Activated CD4-positive, CD25-positive, alpha-beta regulatory T cell (primary cell): Measurements from ENCODE around the gene NAB2.
"Not testable (repeated sequence)": the region's sequence is repeated elsewhere in the genome, so short reads cannot be mapped to it uniquely, and the experiment has no call there.

ENCODE experiments used
- DNase-seq, 4 experiments: peaks; one replicate each; lab custom pipeline; 2025; lab: John Stamatoyannopoulos, UW

NAB2 gene

GRCh38 chr12:57069523-57069922, 19.4 kb upstream of the NAB2 start:
- peak in 3 of 4 experiments; percentile 20 to 30 (median 28) for DNase-seq

- no peak for DNase-seq
Observed at GRCh38 chr12:57072661-57073060, 16.3 kb upstream of the NAB2 start.

DNA sequence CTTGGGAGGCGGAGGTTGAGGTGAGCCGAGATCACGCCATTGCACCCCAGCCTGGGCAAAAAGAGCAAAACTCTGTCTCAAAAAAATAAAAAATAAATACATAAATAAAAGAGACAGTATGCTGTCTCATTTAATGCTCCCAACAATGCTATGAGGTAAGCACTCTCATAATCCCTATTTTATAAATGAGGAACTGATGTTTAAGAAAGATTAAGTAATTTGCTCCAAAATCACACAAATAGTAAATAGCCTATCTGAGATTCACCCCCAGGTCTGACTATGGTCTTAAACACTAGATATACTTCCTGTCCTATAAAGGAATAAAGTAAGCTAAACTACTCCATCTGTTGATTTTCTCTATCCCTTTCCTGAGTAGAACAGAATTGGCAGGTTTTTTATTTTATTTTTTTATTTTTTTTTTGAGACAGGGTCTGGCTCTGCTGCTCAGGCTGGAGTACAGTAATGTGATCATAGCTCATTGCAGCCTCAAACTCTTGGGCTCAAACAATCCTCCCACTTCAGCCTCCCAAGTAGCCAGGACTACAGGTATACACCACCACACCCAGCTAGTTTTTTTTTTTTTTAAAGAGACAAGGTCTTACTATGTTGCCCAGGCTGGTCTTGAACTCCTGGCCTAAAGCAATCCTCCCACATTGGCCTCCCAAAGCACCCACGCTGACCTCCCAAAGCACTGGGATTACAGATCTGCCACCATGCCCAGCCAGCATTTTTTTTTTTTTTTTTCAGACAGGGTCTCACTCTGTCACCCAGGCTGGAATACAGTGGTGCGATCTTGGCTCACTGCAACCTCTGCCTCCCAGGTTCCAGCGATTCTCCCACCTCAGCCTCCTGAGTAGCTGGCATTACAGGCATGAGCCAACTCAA, 15.1 kb upstream of the NAB2 start:
- DNase-seq = not testable (repeated sequence)

DNA sequence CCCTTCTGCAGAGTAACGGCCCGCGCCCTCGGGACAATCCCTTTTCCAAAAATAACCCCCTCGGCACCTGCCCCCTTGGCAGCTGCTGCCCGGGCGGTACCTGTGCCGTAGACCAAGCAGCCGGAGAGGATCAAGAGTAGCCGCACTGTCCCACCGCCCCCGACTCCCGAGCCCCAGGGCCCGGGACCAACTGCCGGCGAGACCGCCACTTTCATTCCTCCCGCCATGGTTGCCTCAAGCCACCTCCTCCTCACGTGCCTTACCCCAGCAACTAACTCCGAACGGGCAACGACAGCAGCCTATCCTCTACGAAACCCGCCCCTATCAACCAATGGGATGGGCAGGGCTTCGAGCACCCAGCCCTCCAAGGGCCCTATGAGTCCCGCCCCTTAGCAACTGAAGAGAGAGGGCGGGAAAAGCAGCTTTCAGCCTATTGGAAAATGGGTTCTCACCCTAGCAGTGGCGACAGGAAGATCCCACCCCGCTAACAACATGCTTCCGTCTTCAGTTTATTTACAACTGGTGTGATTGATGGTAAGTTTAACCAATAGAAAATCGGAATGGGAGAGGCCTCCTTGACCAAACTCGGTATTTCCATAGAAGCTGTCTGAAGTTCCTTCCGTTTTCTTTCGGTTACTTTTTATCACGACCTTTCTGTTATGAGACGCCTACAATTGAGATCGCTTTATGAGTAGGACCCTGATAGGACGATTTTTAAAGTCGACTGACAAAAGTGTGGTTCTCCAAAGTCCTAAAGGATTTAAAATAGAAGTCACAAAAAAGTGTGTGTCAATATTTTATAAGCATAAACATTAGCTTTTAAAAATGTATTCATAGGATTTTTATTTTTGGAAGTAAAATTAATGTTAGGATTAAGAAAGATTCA, 10.2 kb upstream of the NAB2 start, which contains the start of gene NEMP1:
TSS of gene NEMP1 (minus strand) at position 273 of the 886 bp plus-strand sequence. CDS start at position 227, 46 bp downstream.
- DNase-seq = peak; percentile 79 to 92 (median 86)

DNA sequence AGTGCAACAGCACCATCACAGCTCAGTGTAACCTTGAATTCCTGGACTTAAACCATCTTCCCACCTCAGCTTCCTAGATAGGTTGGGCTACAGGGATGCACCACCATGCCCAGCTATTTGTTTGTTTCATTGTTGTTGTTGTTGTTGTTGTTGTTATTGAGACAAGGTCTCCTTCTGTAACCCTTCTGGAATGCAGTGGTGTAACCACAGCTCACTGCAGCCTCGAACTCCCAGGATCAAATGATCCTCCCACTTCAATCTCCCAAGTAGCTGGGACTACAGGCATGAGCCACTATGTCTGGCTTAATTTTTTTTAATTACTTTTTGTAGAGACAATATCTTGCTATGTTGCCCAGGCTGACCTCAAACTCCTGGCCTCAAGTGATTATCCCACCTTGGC, 9.1 kb upstream of the NAB2 start:
- no peak for DNase-seq

DNA sequence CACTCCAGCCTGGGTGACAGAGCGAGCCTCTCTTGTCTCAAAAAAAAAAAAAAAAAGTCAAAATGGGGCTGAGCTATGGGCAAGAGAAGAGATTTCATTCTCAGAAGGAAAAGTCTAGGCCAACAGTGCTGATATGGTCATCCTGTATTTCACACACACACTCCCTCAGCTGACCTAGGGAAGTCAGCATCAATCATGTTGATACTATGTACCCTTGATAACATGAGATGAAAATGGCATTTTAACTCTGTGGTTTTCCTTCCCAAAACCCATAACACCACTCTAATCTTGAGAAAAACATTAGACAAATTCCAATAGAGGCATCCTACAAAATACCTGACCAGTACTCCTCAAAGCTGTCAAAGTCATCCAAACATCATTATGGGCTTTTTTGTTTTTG, 8.1 kb upstream of the NAB2 start:
- no peak for DNase-seq

DNA sequence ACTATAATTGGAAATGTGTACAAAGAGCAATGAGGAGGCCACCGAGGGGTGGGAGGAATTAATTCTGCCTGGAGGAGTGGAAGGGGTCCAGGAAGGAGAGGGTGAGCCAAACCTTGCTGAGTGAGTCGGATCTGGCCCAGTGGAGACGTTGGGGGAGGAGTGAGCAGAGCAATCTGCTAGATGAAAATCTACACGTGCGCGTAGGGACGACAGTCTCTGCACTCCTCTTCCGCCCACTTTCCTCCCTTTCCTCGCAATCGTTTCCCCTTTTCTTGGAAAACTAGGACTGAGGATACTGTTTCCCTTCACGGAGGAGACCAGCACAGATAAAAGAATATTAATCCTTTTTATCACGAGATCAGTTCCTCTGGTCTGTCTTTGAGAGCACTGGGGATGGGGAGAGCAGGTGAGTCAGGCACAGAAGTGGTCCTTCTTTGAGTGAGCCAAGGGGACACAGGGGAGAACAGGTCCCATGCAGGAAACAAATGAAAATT, 2.9 kb upstream of the NAB2 start:
- no peak for DNase-seq

DNA sequence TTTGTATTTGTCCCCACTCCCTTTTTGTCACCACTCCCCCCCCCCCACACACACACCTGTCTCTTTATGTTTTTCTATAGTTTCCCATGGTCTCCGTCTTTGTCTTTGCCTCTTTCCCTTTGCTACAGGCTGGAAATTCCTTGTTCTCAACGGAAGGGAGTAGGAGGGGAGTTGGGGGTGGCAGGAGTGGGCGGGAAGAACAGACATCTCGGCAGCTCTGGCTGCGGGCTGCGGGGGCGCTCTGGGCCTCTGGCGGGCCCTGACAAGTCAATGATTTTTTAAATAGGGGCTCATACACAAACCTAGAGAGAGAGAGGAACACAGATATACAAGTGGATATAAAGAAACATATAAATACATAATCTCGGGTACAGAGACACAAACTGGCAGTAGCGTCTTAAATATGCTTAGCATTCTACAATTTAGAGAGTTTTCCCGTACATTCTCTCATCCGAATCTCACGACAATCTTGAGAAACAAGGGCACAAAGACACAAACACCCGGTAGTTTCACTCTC, 2.4 kb upstream of the NAB2 start:
- peak in 1 of 4 experiments; percentile 15 for DNase-seq

DNA sequence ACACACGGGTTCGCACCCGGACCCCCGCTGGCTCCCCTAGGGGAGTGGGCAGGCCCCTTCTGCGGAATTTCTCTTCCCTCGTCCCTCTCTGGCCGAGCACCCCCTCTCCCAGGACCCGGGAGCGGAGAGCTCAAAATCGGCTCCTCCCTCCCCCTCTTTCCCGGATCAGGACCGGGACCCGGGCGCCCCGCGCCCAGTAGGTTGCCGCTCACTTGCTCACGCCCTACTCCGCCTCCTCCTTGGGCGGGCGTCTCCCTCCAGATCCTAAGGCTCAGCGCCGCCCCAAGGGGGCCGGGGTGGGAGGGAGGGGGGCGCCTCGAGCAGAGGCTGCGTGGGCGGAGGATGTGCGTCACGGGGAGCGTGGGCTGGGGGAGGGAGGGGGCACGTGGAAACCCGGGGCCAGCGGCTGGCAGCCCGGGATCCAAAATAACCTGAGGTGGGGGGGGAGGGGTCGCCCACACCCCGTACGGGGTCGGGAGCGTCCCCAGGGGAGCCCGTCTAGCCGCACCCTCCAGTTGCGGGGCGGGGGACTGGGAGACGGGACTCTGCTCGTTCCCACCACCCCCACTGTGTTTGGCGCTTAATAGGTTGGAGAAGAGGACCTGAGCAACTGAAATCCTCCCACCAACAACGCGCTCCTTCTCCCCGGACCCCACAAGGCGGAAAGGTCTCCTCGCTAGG, 1.8 kb upstream of the NAB2 start:
- DNase-seq = peak; percentile 79 to 86 (median 84)

GRCh38 chr12:57087691-57088353, 1.1 kb upstream of the NAB2 start:
- peak; percentile 32 to 61 (median 44) for DNase-seq

- no peak for DNase-seq
Observed at GRCh38 chr12:57089271-57090245, 644 bp downstream of the NAB2 start.

DNA sequence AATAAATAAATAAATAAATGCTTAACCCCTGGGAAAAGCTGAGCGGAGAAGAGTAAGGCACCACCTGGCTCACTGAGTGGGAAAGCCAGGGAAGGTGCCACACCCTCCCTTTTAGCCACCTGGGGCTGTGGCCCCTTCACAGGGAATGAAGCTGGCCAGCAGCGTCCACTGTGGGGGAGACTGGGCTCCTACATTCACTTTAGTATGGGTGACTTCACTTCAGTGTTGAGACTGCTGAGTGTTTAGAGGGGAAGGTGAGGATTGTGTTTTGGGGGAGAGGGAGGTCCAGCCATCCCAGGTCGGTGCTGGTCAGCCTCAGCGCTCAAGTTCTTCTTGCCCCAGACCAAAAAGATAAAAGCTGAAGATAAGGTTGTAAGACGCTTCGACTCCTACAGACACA, 1.6 kb downstream of the NAB2 start:
- DNase-seq = no peak

DNA sequence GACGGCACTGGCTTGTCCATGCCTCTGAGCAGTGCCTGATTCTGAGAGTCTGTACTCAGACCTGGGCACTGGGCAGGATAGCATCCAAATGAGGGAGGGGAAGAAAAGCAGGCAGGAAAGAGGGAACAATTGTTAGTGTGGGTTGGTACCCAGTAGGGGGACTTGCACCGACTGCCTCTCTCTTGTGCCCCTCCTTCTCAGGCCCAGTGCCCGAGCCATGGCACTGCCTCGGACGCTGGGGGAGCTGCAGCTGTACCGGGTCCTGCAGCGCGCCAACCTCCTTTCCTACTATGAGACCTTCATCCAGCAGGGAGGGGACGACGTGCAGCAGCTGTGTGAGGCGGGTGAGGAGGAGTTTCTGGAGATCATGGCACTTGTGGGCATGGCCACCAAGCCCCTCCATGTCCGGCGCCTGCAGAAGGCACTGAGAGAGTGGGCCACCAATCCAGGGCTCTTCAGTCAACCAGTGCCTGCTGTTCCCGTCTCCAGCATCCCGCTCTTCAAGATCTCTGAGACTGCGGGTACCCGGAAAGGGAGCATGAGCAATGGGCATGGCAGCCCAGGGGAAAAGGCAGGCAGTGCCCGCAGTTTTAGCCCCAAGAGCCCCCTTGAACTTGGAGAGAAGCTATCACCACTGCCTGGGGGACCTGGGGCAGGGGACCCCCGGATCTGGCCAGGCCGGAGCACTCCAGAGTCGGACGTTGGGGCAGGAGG, 2.2 kb downstream of the NAB2 start:
- no peak for DNase-seq

DNA sequence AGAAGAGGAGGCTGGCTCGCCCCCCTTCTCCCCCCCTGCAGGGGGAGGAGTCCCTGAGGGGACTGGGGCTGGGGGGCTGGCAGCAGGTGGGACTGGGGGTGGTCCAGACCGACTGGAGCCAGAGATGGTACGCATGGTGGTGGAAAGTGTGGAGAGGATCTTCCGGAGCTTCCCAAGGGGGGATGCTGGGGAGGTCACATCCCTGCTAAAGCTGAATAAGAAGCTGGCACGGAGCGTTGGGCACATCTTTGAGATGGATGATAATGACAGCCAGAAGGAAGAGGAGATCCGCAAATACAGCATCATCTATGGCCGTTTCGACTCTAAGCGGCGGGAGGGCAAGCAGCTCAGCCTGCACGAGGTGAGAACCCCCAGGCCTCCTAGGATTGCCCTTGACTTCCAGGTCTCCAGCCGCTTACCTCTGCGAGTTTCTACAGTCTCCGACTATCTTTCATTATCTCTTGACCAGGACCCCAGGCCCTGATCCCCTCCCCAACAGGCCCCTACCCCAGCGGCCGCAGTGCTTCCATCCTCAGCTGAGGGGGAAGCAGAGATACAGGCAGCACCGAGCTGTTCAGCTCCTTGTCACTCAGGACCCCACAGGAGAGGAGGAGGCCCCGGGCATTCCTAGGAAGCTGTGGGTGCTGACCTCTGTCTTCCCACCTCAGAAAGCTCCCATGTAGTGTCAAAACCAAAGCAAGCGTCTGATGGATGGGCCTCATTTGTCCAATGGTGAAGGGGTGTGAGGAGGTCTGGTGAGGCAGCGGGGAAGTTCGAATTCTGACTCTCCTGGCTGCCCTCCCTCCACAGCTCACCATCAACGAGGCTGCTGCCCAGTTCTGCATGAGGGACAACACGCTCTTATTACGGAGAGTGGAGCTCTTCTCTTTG, 3.0 kb downstream of the NAB2 start:
- no peak for DNase-seq

GRCh38 chr12:57092529-57092862, 3.6 kb downstream of the NAB2 start:
- DNase-seq = no peak

DNA sequence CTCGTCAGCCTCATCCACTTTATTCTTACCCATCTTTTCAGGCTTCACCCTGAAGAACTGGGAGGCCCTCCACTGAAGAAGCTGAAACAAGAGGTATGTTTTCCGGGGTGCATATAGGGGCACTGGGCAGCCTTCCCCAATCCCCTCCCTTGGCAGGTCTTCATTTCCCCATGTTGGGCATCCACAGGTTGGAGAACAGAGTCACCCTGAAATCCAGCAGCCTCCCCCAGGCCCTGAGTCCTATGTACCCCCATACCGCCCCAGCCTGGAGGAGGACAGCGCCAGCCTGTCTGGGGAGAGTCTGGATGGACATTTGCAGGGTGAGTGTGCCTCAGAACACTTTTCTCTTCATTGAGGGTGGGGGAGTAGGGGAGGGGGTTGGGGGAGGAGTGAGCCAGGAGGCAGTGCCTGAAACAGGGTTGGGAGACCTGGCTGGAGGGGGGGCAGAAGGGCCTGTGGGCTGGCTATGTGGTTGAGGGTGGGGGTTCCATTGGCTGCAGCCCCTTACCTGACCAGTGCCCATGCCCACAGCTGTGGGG, 4.0 kb downstream of the NAB2 start:
- DNase-seq = no peak

DNA sequence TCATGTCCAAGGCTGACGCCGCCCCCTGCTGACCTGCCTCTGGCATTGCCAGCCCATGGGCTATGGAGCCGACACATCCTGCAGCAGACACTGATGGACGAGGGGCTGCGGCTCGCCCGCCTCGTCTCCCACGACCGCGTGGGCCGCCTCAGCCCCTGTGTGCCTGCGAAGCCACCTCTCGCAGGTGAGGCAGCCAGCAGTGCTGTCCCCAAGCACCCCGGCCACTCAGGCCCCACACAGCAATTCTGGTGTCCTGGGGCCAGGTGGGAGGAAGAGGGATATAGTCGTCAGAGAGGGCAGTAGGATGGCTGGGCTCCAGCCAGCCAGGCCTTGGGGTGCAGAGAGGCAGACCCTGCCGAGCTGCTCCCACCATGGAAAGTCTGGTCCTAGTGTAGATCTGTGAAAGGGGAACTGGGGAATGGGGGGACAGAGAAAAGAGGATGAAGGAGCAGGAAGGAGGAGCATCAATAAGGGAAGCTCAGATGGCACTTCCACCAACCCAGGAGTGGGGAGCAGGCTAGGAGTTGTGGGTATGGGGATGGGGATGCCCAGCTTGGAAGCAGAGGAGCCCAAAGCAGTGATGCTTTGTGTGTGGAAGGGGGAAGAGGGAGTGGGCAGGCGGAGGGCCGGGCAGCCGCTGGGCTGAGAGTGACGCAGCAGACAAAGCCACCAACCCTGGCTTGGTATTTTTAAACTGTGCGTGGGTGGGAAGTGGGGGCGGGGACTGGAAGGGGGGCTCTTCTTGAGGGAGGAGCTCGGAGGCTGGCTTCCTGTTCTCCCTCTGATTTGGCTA, 4.7 kb downstream of the NAB2 start:
- DNase-seq = peak; percentile 11 to 59 (median 37)
